Uterus (tissue), 2 donors: ENCODE data around the gene ZNF609.

Source experiments
- CTCF ChIP-seq, 4 experiments: fragments of 200-600 bp in 2 of 4; fragments of 450-650 bp in 2 of 4; sonication (generic) in 2 of 4; IDR thresholded peaks; one replicate each; pipeline ENCODE4 v1.5.1; 2016 to 2019; ENCODE audit warnings: antibody characterized with exemption in 4 of 4, mild to moderate bottlenecking in 2 of 4, moderate library complexity in 1 of 4
- POLR2A ChIP-seq, 2 donors: fragments of 450-650 bp; IDR thresholded peaks; one replicate each; pipeline ENCODE4 v1.6.1; 2016; ENCODE audit warnings: antibody characterized with exemption in 2 of 2, mild to moderate bottlenecking in 1 of 2, moderate library complexity in 1 of 2

- TF ChIP-seq POLR2A (IDR thresholded peaks at IDR 0.05) (no peak), CTCF (IDR thresholded peaks at IDR 0.05) (no peak)
Measured at GRCh38 chr15:64423970-64424369, 36.4 kb upstream of the ZNF609 start.
